ENCODE results near the gene NEK4.

The NEK4 gene

DNA sequence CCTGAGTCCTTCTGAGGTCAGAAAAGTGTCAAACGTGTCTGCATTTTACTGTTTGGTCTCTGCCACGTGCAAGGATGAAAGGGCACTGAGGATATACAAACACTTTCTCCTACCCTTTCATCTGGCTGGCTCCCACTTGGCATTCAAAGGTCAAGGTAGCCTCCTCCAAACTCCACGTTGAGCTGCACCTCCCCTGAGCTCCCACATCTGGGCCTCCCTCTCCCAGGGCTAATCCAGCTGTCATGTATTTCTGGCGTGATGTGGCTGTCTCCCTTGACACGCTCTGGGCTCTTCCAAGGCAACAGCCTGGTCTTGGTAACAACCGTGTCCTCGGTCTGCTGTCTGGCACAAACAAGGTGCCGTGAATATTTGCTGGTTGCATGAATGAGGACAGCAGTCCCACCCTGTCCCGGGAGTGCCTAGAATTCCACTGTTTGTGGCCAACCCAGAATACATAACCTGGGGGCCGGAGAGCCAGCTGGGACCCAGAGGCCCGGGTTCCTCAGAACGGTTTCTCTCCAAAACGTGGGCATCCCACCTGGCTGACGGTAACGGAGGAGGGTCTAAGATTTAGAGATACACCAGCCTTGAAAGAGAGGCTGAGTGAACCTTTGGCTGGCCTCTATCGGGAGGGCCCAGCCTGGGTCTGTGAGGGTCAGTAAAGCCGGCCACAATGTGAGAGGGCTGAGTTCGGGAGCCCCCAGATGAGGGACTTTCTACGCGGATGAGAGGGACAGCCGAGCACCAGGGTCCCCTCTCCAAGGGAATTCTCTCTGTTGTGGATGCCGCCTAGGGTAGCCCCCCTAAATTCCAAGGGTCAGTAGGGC, 65.9 kb downstream of the NEK4 start:
- H3K4me3 ChIP-seq (ENCODE audit: insufficient read length, low read depth): peak overlapping the region; percentile 98
- peak overlapping the region; percentile 97 for H3K9ac ChIP-seq (ENCODE audit: insufficient read length, low read depth)
- DNase-seq (ENCODE audit: low read depth, low spot score): no peak
- peaks cover 34% of the 10 kb centered on the region for H3K36me3 ChIP-seq (ENCODE audit: insufficient read depth, insufficient read length, low read length)
- H3K27me3 ChIP-seq (ENCODE audit: insufficient read depth, insufficient read length): no peaks in the 10 kb centered on the region
- peaks cover 2% of the 10 kb centered on the region for H3K4me1 ChIP-seq (ENCODE audit: insufficient read depth, insufficient read length)
- no peaks in the 10 kb centered on the region for H3K9me3 ChIP-seq (ENCODE audit: insufficient read depth, low read length)
- no peak for TF ChIP-seq YY1 (IDR thresholded peaks at IDR 0.05; ENCODE audit: insufficient read depth, insufficient read length)
- TF ChIP-seq SUZ12 (IDR thresholded peaks at IDR 0.05; ENCODE audit: extremely low read depth, insufficient read depth, insufficient read length): no peak
- no peak for TF ChIP-seq ZNF274 (IDR thresholded peaks at IDR 0.05; ENCODE audit: low read depth, low read length)

- no peaks in the 10 kb centered on the region for H3K9me3 ChIP-seq (ENCODE audit: insufficient read depth, low read length)
- H3K36me3 ChIP-seq (ENCODE audit: insufficient read depth, insufficient read length, low read length): peaks cover 28% of the 10 kb centered on the region
- TF ChIP-seq SUZ12 (IDR thresholded peaks at IDR 0.05; ENCODE audit: extremely low read depth, insufficient read depth, insufficient read length) (no peak), YY1 (IDR thresholded peaks at IDR 0.05; ENCODE audit: insufficient read depth, insufficient read length) (no peak), ZNF274 (IDR thresholded peaks at IDR 0.05; ENCODE audit: low read depth, low read length) (no peak)
- DNase-seq (ENCODE audit: low read depth, low spot score): no peak
- no peak overlapping the region for H3K4me3 ChIP-seq (ENCODE audit: insufficient read length, low read depth)
- peaks cover 2% of the 10 kb centered on the region for H3K4me1 ChIP-seq (ENCODE audit: insufficient read depth, insufficient read length)
- H3K27me3 ChIP-seq (ENCODE audit: insufficient read depth, insufficient read length): no peaks in the 10 kb centered on the region
- no peak overlapping the region for H3K9ac ChIP-seq (ENCODE audit: insufficient read length, low read depth)
Measured at GRCh38 chr3:52703341-52703740, 67.4 kb downstream of the NEK4 start.

DNA sequence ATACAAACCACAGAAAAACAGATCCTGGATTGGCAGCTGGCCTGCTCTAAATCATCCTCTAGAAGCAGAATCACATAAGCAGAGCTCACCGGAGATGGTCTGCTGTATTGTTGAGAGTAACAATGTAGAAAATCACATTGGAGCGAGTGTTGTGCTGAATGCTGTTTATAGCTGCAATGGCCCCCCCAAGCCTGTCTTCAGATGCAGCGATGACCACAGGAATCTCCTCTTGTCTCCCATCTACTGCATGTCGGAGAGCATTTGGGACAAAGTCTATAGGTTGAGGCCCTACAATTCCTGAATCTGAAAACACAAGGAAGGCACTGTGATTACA, 73.1 kb downstream of the NEK4 start:
- Histone ChIP-seq H3K9me3 (ENCODE audit: insufficient read depth, low read length) (no peaks in the 10 kb centered on the region), H3K27me3 (ENCODE audit: insufficient read depth, insufficient read length) (no peaks in the 10 kb centered on the region), H3K9ac (ENCODE audit: insufficient read length, low read depth) (no peak overlapping the region), H3K4me1 (ENCODE audit: insufficient read depth, insufficient read length) (no peaks in the 10 kb centered on the region), H3K36me3 (ENCODE audit: insufficient read depth, insufficient read length, low read length) (peaks cover 72% of the 10 kb centered on the region), H3K4me3 (ENCODE audit: insufficient read length, low read depth) (no peak overlapping the region)
- TF ChIP-seq ZNF274 (IDR thresholded peaks at IDR 0.05; ENCODE audit: low read depth, low read length) (no peak), YY1 (IDR thresholded peaks at IDR 0.05; ENCODE audit: insufficient read depth, insufficient read length) (no peak), SUZ12 (IDR thresholded peaks at IDR 0.05; ENCODE audit: extremely low read depth, insufficient read depth, insufficient read length) (no peak)
- DNase-seq (ENCODE audit: low read depth, low spot score): no peak

- TF ChIP-seq YY1 (IDR thresholded peaks at IDR 0.05; ENCODE audit: insufficient read depth, insufficient read length) (no peak), ZNF274 (IDR thresholded peaks at IDR 0.05; ENCODE audit: low read depth, low read length) (no peak), SUZ12 (IDR thresholded peaks at IDR 0.05; ENCODE audit: extremely low read depth, insufficient read depth, insufficient read length) (no peak)
- no peak overlapping the region for H3K9ac ChIP-seq (ENCODE audit: insufficient read length, low read depth)
- DNase-seq (ENCODE audit: low read depth, low spot score): no peak
- no peaks in the 10 kb centered on the region for H3K27me3 ChIP-seq (ENCODE audit: insufficient read depth, insufficient read length)
- H3K36me3 ChIP-seq (ENCODE audit: insufficient read depth, insufficient read length, low read length): peaks cover 73% of the 10 kb centered on the region
- H3K9me3 ChIP-seq (ENCODE audit: insufficient read depth, low read length): no peaks in the 10 kb centered on the region
- no peaks in the 10 kb centered on the region for H3K4me1 ChIP-seq (ENCODE audit: insufficient read depth, insufficient read length)
- H3K4me3 ChIP-seq (ENCODE audit: insufficient read length, low read depth): no peak overlapping the region
Measured at GRCh38 chr3:52696830-52697631, 73.7 kb downstream of the NEK4 start.

- TF ChIP-seq YY1 (IDR thresholded peaks at IDR 0.05; ENCODE audit: insufficient read depth, insufficient read length) (no peak), ZNF274 (IDR thresholded peaks at IDR 0.05; ENCODE audit: low read depth, low read length) (no peak), SUZ12 (IDR thresholded peaks at IDR 0.05; ENCODE audit: extremely low read depth, insufficient read depth, insufficient read length) (no peak)
- no peak for DNase-seq (ENCODE audit: low read depth, low spot score)
- Histone ChIP-seq H3K27me3 (ENCODE audit: insufficient read depth, insufficient read length) (no peaks in the 10 kb centered on the region), H3K4me3 (ENCODE audit: insufficient read length, low read depth) (no peak overlapping the region), H3K36me3 (ENCODE audit: insufficient read depth, insufficient read length, low read length) (peaks cover 81% of the 10 kb centered on the region), H3K4me1 (ENCODE audit: insufficient read depth, insufficient read length) (no peaks in the 10 kb centered on the region), H3K9me3 (ENCODE audit: insufficient read depth, low read length) (no peaks in the 10 kb centered on the region), H3K9ac (ENCODE audit: insufficient read length, low read depth) (no peak overlapping the region)
Measured at GRCh38 chr3:52695798-52696671, 74.7 kb downstream of the NEK4 start.

DNA sequence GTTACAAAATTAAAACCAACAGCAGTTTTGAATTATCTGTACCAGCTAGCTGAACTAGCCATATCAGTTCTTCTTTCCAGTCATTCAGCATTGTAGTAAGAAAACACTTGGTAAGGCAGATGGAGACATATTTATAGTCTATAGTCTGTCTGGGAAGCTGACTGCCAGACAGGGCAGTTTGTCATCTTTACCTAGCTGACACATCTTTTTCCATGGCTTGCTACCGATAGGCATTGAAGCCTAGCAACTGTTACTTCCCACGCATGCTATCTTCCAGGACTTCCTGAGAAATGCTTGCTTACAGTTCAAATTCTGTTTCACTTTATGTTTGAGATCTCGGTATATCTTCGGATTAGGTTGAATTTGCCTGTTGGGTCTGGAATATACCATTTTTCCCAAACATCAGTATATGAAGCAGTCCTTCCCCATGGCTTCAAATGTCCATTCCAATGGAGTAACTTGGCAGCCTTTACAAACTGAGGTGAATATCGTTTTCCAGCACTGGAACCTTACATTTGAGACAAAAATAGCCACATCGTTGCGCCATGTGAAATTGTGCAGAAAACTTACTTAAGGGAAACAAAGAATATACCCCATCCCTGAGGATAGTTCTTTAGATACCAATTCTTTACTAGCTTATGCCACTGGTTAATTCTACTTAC, 76.1 kb downstream of the NEK4 start:
- no peak overlapping the region for H3K4me3 ChIP-seq (ENCODE audit: insufficient read length, low read depth)
- no peak overlapping the region for H3K9ac ChIP-seq (ENCODE audit: insufficient read length, low read depth)
- TF ChIP-seq ZNF274 (IDR thresholded peaks at IDR 0.05; ENCODE audit: low read depth, low read length) (no peak), SUZ12 (IDR thresholded peaks at IDR 0.05; ENCODE audit: extremely low read depth, insufficient read depth, insufficient read length) (no peak), YY1 (IDR thresholded peaks at IDR 0.05; ENCODE audit: insufficient read depth, insufficient read length) (no peak)
- H3K27me3 ChIP-seq (ENCODE audit: insufficient read depth, insufficient read length): no peaks in the 10 kb centered on the region
- no peaks in the 10 kb centered on the region for H3K9me3 ChIP-seq (ENCODE audit: insufficient read depth, low read length)
- no peak for DNase-seq (ENCODE audit: low read depth, low spot score)
- no peaks in the 10 kb centered on the region for H3K4me1 ChIP-seq (ENCODE audit: insufficient read depth, insufficient read length)
- H3K36me3 ChIP-seq (ENCODE audit: insufficient read depth, insufficient read length, low read length): peaks cover 87% of the 10 kb centered on the region
